ENCODE measurements around the gene ZNF710.
A peak's percentile ranks its signal among the peaks of the same experiment; 100 is the strongest.
"Not testable (repeated sequence)": the region's sequence is repeated elsewhere in the genome, so short reads cannot be mapped to it uniquely, and the experiment has no call there.

The ZNF710 gene, protein sequence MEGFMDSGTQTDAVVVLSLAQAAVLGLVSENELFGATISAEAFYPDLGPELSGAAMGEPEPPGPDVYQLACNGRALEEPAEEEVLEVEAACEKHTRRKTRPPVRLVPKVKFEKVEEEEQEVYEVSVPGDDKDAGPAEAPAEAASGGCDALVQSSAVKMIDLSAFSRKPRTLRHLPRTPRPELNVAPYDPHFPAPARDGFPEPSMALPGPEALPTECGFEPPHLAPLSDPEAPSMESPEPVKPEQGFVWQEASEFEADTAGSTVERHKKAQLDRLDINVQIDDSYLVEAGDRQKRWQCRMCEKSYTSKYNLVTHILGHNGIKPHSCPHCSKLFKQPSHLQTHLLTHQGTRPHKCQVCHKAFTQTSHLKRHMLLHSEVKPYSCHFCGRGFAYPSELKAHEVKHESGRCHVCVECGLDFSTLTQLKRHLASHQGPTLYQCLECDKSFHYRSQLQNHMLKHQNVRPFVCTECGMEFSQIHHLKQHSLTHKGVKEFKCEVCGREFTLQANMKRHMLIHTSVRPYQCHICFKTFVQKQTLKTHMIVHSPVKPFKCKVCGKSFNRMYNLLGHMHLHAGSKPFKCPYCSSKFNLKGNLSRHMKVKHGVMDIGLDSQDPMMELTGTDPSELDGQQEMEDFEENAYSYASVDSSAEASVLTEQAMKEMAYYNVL

DNA sequence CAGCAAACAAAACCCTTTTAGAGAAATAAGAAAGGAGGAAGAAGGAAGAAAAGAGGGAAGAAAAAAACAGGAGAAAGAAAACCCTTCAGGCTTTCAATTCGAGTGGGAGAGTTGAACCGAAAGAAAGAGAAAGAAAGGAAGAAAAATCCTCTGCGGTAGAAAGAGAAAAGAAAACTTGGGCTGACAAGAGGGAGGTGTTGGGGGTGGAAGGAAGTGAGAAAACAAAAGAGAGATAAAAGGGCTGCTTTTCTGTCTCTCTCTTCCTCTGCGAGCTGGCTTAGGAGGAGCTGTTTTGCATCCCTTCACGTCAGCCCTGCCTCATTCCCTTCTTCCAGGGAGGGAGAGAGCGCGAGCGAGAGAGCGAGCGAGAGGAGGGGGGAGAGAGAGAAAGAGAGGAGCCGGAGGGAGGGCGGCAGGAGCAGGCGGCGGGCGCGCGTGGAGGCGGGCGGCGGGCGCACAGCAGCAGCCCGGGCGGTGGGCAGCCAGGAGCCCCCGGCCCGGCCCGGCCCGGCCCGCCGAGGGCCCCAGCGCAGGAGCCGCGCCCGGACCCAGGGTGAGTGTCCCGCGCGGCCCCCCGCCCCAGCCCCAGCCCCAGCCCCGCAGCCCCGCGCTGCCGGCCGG is at the start of gene ZNF710:
TSS of gene ZNF710 (plus strand) at position 263 of the 621 bp plus-strand sequence. CDS start 65,814 bp downstream, outside the sequence.
- TF ChIP-seq GATA1 (IDR thresholded peaks at IDR 0.05; ENCODE audit: low read depth, low read length) (no peak), POLR2A (IDR thresholded peaks at IDR 0.05; ENCODE audit: low read length) (no peak)
- peak; percentile 60 to 63 for DNase-seq

DNA sequence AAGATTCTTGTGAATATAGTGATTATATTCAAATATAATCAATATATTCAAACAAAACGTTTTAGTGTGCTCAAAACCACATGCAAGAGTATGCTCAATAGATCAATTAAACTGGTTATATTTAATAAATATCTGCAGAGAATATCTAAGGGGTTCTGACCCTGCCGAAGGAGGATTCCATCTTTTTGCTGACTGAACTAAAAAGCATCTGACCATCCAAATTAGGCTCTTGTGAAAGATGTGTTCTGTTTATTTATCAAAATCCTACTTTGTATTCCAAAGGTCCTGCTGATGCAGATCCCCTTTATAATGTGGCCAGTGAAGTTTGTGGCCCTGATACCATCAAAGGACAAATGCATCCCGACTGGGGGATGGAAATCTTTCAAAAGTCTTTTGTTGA is 46.6 kb upstream of the ZNF710 start:
- TF ChIP-seq GATA1 (IDR thresholded peaks at IDR 0.05; ENCODE audit: low read depth, low read length) (no peak), POLR2A (IDR thresholded peaks at IDR 0.05; ENCODE audit: low read length) (no peak)
- no peak for DNase-seq

DNA sequence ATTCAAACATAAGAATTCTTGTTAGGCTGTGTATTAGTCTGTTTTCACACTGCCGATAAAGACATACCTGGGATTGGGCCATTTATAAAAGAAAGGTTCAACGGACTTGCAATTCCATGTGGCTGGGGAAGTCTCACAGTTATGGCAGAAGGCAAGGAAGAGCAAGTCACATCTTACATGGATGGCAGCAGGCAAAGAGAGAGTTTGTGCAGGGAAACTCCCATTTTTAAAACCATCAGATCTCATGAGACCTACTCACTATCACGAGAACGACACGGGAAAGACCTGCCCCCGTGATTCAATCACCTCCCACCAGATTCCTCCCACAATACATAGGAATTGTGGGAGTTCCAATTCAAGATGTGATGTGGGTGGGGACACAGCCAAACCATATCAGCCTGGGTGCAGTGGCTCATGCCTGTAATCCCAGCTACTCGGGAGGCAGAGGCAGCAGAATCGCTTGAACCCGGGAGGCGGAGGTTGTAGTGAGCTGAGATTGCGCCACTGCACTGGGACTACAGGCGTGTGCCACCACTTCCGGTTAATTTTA is 45.6 kb upstream of the ZNF710 start:
- DNase-seq, result not testable (repeated sequence)

DNA sequence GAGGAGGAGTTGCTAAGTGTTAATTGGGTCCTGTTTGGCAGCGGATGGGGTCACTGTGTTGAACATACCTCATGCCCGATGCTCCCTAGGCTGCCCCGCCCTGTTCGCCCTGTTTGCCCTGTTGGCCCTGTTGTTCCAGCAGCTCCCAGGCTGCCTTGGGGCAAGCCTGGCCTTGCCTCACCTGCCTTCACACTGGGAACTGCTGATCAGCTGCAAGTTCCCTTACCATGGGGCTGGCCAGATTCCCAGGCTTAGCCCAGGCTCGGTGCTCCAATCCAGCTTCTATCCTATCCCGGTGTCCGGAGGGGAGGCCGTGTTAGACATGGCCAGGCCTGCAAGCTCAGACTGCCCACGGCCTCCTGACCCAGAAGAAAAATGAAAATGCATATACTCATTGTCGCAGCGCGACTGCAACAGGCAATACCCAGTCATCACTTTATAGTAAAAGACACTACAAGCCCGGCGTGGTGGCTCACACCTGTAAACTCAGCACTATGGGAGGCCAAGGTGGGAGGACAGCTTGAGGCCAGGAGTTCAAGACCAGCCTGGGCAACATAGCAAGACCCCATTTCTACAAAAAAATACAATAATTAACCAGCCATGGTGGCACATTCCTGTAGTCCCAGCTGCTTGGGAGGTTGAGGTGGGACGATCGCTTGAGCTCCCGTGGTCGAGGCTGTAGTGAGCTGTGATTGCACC is 42.9 kb upstream of the ZNF710 start:
- no peak for DNase-seq
- TF ChIP-seq GATA1 (IDR thresholded peaks at IDR 0.05; ENCODE audit: low read depth, low read length) (no peak), POLR2A (IDR thresholded peaks at IDR 0.05; ENCODE audit: low read length) (no peak)

DNA sequence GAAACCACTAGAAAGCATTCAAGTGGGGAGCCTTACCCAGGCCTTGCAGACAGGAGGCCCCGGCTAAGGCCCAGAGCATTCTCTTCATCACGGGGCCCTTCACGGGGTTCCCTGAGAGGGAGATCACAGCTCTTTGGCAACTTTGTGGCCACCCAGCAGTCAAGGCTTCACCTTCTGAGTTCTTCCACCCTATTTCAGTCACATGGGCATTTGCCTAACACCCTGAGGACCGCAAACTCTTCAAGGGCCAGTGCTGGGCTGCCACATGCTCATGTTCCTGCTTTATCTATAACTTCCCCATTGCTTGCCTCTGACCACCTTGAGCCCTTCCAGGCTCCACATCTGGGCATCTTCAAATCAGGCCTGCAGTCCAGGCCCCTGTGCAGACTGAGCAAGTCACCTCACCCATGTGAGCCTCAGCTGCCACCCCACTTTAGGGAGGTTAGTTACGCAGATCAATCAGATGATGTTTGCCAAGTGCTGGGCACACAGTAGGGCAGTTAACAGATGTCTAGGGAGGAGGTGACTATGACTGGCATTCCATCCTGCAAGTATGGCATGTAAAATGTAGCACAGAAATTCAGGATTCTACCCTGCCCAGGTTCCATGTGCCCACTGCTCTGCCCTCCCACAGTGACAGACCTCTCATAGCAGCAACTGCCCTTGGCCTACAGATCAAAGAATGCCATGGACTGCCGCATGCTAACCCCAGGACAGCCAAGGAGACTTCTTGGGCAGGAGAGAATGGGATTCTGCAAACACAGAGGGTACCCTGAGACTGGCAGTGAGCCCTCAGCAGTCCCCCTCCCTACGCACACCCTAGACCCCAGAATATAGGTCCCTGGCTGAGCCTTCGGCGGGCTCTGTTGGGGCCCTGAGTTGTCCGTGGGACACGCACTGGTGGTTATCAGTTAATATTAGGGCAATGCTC is 37.6 kb upstream of the ZNF710 start:
- no peak for TF ChIP-seq POLR2A (IDR thresholded peaks at IDR 0.05; ENCODE audit: low read length)
- no peak for TF ChIP-seq GATA1 (IDR thresholded peaks at IDR 0.05; ENCODE audit: low read depth, low read length)
- DNase-seq, result peak in 1 of 2 experiments; percentile 6

DNA sequence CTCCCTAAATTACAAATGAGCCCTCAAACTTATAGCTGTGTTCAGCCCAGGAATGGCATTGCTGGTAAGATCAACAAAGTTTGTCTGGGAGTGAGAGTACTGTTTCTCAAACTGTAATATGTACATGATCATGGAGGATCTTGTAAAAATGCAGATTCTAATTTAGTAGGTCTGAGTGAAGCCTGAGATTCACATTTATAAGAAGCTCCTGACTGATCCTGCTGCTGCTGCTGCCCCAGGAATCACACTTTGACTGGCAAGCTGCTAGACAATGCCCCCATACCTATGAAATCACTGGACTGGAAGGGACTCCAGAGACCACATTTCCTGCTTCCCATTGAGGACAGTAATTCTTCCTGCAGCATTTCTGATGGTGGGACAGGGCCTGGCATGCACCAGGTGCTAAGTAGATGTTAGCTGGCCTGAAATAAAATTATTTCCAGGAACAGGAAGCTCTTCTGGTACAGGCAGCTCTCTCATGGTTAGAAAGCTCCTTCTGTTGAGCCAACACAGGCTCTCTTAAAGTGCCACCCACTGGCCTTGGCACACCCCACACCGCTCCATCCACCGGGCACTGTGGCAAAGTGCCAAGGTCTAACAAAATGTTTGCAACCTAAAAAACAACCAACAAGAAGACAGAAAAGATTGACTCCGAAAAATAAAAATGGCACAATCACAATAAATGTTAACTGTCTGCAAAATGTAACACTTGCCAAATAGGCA is 36.7 kb upstream of the ZNF710 start:
- no peak for DNase-seq
- TF ChIP-seq POLR2A (IDR thresholded peaks at IDR 0.05; ENCODE audit: low read length) (no peak), GATA1 (IDR thresholded peaks at IDR 0.05; ENCODE audit: low read depth, low read length) (no peak)

DNA sequence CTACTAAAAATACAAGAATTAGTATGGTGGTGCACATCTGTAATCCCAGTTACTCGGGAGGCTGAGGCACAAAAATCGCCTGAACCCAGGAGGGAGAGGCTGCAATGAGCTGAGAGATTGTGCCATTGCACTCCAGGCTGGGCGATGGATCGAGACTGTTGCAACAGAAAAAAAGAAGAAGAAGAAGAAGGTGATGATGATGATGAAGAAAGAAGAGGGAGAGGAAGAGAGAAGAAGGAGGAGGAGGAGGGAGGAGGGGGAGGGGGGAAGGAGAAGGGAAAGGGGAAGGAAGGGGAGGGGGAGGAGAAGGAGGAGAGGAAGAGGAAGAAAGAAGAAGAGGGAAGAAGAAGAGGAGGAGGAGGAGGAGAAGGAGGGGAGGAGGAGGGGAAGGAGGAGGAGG is 33.2 kb upstream of the ZNF710 start:
- TF ChIP-seq GATA1 (IDR thresholded peaks at IDR 0.05; ENCODE audit: low read depth, low read length), result no peak
- no peak for TF ChIP-seq POLR2A (IDR thresholded peaks at IDR 0.05; ENCODE audit: low read length)
- DNase-seq, result no peak

DNA sequence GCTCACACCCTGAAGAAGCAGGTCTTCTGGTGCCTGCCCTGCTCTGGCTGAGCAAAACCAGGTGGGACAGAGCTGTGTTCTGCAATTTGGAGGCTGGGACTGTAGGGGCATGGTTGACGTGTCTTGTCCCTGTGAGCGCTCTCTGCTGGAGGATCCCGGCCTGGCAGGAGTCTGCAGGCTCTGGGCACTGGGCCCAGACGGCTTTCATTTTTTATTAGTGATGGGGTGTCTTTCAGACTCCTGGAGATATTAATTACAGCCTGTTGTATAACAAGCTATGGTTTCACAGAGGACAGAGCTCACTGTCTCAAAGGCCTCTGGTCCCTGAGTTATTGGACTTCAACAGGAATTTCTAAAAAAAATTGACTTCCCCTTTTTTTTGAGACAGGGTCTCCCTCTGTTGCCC is 29.5 kb upstream of the ZNF710 start:
- peak; percentile 60 to 64 for DNase-seq
- TF ChIP-seq GATA1 (IDR thresholded peaks at IDR 0.05; ENCODE audit: low read depth, low read length) (no peak), POLR2A (IDR thresholded peaks at IDR 0.05; ENCODE audit: low read length) (no peak)

DNA sequence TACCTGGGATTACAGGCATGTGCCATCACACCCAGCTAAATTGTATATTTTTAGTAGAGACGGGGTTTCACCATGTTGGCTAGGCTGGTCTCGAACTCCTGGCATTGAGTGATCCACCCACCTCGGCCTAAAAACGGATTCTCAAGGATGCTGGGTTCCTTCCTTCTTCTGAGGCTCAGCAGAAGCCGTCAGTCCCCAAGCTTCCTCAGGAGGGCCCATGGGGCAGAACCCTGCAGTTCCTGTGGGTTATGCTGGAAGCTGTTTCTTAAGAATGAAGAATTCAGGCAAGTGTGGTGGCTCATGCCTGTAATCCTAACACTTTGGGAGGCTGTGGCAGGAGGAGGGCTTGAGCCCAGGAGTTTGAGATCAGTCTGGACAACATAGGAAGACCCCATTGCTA is 29.0 kb upstream of the ZNF710 start:
- TF ChIP-seq POLR2A (IDR thresholded peaks at IDR 0.05; ENCODE audit: low read length) (no peak), GATA1 (IDR thresholded peaks at IDR 0.05; ENCODE audit: low read depth, low read length) (no peak)
- no peak for DNase-seq

DNA sequence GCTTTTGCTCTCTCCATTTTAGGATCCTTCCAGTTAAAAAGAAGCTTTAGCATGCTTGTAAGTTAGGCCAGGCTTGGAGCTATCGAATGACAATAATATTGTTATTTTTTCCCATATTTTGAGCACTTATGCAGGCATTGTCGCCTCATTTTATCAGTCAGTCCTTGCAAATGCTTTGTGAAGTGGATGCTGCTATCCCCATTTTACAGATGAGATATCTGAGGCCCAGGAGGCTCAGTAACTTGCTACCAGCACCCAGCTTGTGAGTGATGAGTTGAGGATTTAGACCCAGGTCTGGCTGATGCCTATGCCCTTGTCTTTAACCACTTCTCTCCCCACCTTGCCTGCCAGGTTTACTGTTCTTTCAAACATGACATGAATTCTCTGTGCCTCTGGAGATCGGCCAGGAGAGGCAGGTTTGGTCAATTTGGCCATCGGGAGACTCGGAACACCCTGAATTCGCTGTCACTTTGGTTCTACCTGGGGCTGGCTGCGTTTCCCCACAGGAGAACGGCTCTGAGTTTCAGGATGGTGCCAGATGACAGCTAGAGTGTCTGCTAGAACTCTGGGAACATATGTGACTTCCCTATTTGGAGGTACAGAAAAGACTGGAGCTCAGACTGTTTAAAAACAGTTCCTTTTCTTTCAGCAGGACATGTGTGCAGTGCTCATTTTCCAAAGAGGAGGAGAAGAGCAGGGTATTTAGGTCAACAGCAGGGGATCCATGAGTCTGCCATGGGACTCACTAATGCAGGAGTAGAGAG is 25.5 kb upstream of the ZNF710 start:
- no peak for DNase-seq
- no peak for TF ChIP-seq POLR2A (IDR thresholded peaks at IDR 0.05; ENCODE audit: low read length)
- TF ChIP-seq GATA1 (IDR thresholded peaks at IDR 0.05; ENCODE audit: low read depth, low read length), result no peak

DNA sequence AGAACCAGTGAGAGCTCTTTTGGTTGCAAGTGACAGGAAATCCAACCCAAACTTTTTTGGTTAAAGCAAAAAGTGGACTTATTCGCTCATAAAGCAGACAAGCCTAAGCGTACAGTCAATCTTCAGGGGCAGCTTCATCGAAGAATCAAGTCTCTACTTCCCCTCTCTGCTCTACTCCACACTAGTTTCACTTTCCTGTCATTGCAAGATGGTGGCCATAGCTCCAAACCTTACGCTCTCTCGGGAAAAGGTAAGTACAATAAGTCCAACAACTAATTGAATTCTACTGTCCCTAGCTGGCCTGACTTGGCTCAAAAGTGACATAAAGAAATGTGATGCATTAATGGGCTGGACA is 24.9 kb upstream of the ZNF710 start:
- DNase-seq, result no peak
- TF ChIP-seq GATA1 (IDR thresholded peaks at IDR 0.05; ENCODE audit: low read depth, low read length), result no peak
- no peak for TF ChIP-seq POLR2A (IDR thresholded peaks at IDR 0.05; ENCODE audit: low read length)

DNA sequence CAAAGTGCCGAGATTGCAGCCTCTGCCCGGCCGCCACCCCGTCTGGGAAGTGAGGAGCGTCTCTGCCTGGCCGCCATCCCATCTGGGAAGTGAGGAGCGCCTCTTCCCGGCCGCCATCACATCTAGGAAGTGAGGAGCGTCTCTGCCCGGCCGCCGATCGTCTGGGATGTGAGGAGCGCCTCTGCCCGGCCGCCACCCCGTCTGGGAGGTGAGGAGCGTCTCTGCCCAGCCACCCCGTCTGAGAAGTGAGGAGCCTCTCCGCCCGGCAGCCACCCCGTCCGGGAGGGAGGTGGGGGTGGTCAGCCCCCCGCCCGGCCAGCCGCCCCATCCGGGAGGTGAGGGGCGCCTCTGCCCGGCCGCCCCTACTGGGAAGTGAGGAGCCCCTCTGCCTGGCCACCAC is 23.3 kb upstream of the ZNF710 start:
- not testable (repeated sequence) for DNase-seq

All from erythroblast (primary cell).